Stimulated activated CD8-positive, alpha-beta memory T cell treated with anti-CD3 and anti-CD28 coated beads, Interleukin-12 subunit alpha, Interleukin-12 subunit beta, amount 100 ng/mL, for 1 hour (primary cell): ENCODE data around the gene LCNL1.

ENCODE experiments used
- DNase-seq: peaks from one replicate; pipeline ENCODE4 v3.0.0-alpha.2; 2020; ENCODE audit warnings: low read depth

The LCNL1 gene

DNA sequence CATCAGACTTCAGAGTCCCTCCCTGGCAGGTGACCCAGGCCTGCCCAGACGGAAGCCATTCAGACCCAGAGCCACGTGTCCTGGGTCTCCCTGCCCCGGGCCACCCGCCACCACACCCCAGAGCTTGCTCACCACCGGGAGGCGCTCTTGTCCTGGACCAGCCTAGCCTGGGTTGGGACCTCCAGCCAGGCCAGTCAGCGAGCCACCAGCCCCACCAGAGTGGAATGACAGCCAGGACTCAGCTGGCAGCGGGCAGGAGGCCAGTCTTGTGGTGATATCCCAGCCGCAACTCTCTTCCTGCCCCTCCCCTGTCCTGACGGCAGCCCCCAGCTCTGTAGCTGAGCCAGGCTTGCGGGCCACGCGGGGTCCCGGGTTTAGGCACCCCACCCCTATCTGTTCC, 7.1 kb upstream of the LCNL1 start:
- no peak for DNase-seq

DNA sequence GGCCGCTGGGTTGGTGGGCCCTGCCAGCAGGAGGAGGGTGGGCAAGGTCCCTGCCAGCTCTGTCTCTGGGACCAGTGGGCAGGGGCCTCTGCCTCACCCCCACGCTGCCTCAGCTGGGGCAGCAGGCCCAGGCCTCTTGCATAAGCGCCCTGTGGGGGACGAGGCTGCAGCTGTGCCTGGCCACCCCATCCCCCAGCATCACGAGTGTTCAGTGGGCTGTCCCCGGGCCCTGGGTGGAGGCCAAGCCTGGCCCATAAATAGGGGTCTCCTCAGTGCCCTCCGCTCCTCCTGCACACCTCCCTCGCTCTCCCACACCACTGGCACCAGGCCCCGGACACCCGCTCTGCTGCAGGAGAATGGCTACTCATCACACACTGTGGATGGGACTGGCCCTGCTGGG, 5.6 kb upstream of the LCNL1 start, which contains the start of gene PTGDS:
PTGDS (plus strand) TSS at position 282 of the 400 bp plus-strand sequence; CDS start at position 357, 75 bp downstream.
- no peak for DNase-seq

DNA sequence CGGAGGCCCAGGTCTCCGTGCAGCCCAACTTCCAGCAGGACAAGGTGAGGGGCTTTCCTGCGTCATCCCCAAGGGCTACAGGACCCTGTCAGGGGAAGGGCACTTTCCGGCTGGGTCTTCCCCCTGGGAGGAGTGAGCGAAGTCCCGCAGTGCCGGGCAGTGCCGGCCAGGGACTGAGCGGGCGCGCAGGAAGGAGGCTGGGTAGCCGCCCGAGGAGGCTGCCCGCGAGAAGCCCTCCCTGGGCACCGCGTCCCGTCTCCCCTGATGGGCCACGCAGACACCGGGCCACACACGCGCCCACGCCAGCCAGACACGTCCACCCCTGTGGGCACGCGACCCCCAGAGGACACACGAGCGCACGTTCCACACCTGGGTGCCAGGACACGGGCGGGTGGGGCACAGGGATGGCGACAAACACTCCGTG, 5.1 kb upstream of the LCNL1 start:
- no peak for DNase-seq

DNA sequence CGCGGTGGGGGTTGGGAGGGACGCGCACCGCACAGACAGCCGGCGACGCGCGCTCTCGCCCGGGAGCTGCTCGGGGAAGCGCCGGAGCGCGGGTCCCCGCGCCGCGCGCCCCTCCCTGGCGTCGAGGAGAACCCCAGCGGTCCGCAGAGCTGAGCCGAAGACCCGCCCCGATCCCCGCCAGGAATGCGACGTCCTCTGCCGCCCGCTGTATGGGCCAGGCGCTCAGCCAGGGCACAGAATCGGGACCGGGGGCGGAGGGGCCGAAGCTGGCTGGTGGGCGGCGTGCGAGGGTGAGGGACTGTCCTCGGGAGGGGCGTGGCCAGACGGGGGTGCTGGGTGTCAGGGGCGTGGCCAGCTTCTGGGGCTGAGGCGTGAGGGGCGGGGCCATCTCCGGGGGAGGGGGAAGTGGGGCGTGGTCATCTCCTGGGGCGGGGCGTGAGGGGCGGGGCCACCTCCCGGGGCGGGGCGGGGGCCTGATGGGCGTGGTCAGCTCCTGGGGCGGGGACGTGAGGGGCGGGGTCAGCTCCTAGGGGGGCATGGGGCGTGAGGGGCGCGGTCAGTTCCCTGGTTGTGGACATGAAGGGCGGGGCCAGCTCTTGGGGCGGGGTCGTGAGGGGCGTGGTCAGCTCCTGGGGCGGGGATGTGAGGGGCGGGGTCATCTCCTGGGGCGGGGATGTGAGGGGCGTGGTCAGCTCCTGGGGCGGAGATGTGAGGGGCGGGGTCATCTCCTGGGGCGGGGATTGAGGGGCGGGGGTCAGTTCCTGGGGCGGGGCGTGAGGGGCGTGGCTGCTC, 4.5 kb upstream of the LCNL1 start:
- DNase-seq = peak; percentile 51

DNA sequence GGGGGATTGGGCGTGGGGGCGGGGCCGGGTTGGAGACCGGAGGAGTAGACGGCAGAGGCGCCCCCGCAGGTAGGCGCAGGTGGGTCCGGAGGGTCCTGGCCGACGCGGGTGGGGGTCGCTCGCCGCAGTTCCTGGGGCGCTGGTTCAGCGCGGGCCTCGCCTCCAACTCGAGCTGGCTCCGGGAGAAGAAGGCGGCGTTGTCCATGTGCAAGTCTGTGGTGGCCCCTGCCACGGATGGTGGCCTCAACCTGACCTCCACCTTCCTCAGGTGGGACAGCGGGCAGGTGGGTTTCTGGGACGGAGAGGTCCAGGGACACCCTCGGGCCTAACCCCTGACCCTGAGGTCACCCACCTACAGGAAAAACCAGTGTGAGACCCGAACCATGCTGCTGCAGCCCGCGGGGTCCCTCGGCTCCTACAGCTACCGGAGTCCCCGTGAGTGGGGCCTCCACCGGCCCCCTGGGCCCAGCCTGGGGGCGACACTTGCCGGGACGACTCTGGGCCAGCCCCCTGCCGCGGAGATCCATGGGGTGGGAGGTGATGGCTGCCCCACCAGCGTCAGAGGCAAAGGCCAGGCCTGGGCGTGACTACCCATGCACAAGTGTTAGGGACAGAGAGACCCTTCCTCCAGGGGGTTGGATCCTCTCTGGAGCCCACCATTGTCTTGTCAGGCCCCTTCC, 3.8 kb upstream of the LCNL1 start:
- DNase-seq = no peak

DNA sequence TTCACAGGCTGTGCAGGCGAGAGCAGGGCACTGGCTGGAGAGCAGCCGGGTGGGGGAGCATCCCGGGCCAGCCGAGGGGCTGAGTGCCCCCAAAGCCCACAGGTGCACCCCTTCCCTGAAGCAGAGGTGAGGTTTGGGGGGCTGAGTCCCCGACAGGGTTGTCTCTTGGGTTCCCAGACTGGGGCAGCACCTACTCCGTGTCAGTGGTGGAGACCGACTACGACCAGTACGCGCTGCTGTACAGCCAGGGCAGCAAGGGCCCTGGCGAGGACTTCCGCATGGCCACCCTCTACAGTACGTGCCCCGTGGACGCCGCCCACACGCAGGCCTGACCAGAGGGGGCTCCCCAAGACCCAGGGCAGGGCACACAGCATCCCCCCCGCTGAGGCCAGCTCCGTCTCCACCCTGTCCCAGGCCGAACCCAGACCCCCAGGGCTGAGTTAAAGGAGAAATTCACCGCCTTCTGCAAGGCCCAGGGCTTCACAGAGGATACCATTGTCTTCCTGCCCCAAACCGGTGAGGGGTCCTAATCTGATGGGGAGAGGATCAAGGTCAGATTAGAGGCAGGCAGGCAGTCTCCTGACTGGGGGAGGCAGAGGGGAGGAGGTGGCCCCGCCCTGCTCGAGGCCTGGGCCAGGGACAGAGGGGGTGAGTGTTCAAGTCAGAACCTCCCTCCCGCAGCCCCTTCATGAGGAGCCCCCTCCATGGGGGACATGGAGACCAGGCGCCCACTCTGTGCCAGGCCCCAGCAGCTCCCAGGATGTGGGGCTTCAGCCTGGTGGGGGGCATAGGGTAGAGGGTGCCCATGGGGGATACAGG, 2.8 kb upstream of the LCNL1 start:
- no peak for DNase-seq

DNA sequence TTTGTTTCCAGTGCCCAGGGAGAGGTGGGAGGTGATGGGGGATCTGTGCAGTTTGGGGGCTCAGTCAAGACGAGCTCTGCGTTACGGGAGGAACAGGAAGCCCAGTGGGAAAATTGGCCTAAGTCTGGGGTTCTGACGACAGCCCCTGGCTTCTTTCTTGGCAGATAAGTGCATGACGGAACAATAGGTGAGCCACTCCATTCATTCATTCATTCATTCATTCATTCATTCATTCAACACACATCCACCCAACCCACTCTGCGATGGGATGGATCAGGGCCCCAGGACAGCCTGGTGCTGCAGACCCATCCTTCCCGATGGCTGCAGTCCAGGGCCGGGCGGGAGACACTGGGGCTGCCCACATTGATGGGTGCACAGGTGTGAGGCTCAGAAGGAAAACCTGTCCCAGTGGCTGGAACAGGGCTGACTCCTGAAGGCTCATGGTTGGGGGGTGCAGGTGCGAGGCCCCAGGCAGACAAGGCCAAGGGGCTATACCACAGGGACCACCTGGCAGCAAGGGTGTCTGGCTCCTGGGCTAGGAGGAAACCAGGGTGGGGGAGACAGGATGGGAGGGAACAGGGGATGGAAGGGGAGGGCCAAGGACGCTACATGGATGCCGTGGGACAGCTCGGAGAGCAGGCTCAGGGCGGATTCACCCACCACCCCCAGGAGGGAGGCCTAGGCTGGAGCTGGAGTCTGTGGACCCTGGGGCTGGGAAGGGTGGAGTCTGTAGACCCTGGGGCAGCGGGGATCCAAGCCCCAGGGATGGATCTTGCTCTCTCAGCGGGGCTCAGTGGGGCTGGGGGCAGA, 1.9 kb upstream of the LCNL1 start:
- no peak for DNase-seq

DNA sequence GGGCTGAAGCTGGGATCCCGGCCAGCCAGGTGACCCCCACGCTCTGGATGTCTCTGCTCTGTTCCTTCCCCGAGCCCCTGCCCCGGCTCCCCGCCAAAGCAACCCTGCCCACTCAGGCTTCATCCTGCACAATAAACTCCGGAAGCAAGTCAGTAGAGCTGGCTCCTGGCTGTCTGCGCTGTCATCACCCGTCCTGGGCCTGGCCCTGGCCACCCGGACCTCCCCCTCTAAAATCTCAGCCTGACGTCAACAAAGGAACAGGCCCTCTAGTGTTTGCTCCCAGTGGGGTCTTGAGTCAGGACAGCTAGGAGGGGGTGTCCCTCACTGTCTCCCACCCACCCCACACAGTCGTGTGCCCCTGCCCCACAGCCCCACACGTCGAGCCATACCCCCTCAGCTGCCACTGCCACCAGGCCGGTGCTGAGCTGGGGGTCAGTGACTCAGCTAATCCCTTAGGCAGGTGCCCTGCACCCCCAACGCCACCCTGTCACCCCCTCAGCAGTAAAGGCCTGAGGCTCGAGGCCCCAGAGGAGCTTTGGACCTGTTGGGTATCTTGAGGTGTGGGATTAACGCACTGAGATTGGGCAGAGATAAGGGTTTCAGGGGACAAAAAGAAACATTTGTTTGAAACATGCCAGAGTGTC, 1.1 kb upstream of the LCNL1 start:
- no peak for DNase-seq

DNA sequence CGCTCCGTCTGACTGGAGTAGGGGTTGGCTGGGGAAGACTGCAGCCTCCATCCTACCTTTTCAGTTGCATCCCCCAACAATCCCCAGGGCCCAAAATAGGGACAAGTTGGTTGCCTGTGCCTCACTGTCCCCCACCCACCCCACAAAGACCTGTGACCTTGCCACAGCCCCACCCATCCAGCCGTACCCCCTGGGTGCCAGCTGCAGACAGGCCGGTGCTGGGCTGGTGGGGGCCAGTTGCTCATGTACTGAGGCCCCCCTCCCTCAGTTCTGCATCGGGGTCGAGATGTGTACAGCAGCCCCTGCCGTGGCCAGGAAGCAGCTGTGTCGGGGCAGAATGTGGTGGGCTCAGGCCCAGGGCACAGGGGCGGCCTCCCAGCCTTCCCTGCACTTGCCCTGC, 374 bp downstream of the LCNL1 start:
- no peak for DNase-seq

DNA sequence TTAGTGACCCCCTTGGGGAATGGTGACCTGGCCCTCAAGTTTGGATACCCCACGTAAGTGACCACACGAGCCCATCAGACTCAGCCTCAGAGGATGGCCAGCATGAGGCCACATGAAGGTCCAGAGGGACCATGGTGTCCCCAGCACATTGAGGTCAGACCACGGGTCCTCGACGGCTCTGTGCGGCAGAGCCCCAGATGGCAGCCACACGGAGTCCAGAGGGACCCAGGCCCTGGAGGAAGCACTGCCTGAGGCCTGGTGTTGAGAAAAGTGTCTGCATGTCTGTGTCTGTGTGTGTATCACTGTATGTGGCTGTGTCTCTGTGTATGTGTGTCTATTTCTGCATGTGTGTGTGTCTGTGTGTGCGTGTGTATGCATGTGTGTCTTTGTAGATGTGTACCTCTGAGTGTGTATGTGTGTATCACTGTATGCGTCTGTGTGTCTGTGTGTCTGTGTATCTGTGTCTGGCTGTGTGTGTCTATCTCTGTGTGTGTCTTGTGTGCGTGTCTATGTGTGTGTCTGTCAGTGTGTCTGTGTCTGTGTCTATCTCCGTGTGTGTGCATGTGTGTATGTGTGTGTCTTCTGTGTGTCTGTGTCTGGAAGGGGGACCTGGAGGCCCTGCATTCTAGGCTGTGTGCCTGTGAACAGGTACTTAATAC, 992 bp downstream of the LCNL1 start:
- DNase-seq = no peak

DNA sequence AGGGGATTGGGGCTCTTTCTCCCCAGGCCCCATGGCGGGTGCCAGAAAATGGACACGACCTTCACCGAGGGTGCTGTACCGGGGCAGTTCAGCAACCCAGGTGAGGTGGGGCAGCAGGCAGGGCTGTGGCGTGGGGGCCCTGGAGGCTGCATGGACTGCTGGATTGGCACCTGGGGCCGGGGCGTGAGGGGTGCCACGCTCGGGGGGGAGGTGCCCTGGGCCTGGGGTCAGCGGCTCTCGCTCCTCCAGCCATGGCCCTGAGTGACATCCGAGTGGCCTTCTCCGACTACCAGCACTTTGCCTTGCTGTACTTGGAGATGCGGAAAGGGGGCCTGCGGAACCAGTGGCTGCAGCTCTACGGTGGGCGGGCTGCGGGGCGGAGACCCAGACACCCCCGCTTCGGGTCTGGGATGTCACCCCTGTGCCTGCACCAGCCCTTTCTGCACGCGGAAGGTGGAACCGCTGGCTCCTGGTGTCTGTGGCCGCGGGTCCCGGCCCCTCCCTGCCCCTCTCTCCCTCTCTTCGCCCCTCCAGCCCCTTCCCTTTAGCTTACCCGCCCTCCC, 1.8 kb downstream of the LCNL1 start:
- DNase-seq = no peak

DNA sequence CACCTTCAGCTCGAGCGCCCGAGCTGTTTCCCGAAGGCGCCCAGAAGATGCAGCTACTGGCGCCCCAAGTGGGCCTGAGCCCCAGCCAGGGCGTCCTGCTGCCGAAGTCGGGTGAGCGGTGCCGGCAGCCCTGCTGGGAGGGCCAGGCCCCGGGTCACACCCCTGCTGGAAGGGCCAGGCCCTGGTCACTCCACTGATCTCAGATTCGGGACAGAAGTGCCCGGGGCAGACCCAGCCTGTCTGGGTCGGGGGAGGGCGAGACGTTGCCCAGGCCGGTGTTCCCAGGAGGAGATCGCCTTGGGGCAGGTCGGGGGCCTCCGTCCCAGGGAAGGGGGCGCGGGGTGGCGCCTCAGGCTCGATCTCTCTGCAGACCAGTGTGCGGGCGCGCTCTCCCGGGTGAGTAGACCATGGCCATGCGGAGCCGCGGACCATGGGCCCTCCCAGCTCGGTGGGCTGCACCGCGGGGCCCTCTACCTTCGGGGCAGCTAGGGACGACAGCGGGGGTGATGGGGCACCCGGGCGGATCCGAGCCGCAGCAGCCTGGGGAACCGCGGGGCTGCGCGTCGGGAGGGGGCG, 2.3 kb downstream of the LCNL1 start:
- no peak for DNase-seq

DNA sequence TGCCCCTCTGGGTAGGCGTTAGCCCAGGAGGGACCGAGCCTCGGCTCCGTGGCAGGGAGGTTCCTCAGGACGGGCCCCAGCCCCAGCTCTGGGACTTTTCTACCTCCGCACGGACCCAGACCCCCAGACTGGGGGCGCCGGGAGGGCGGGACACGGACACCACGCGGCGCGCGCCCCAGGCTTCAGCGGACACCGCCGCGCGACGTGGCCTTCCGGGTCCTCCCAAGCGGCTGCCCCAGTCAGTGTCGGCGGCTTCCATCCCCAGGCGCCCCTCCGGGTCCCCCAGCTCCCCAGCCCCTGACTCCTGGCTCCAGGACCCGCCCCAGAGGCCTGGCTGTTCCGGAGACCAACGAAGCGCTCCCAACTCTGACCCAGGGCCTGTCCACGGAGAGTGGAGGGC, 3.1 kb downstream of the LCNL1 start:
- DNase-seq = no peak

DNA sequence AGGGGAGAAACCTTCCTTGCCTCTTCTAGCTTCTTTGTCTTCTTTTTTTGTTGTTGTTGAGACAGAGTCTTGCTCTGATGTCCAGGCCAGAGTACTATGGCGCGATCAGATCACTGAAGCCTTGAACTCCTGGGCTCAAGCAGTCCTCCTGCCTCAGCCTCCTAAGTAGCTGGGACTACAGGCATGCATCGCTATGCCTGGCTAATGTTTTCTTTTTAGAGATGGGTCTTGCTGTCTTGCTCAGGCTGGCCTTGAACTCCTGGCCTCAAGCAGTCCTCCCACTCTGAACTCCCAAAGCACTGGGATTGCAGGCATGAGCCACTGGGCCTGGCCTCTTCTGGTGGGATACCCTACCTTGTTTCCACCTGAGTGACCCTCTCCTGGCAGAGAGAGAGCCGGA, 6.1 kb downstream of the LCNL1 start:
- no peak for DNase-seq

DNA sequence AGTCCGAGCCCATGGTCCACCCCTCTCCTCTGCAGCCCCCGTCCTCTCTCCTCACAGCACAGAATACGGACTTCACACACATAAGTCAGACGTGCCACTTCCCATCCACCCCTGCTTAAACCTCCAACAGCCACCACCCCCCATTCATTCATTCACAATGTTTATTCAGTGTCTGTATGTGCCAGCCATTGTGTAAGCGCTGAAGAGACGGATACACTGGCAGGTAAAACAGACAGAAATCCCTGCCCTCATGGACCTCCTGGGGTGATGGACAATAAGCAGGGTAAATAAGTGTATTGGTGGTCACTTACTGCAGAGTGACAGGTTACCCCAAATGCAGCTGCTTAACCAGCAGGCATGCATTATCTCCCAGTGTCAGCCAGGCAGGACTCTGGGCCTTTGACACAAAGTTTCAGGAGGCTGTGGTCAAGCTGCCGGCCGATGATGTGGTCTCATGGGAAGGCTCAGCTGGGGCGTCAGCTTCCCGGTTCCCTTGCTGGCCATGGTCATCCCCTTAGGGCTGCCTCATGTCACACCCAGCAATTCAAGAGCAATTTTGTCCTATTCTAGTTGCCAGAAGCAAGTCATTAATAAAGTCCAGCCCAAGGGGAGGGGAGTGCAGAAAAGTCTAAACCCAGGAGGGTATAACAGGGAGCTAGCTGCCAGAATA, 7.6 kb downstream of the LCNL1 start:
- DNase-seq = no peak

DNA sequence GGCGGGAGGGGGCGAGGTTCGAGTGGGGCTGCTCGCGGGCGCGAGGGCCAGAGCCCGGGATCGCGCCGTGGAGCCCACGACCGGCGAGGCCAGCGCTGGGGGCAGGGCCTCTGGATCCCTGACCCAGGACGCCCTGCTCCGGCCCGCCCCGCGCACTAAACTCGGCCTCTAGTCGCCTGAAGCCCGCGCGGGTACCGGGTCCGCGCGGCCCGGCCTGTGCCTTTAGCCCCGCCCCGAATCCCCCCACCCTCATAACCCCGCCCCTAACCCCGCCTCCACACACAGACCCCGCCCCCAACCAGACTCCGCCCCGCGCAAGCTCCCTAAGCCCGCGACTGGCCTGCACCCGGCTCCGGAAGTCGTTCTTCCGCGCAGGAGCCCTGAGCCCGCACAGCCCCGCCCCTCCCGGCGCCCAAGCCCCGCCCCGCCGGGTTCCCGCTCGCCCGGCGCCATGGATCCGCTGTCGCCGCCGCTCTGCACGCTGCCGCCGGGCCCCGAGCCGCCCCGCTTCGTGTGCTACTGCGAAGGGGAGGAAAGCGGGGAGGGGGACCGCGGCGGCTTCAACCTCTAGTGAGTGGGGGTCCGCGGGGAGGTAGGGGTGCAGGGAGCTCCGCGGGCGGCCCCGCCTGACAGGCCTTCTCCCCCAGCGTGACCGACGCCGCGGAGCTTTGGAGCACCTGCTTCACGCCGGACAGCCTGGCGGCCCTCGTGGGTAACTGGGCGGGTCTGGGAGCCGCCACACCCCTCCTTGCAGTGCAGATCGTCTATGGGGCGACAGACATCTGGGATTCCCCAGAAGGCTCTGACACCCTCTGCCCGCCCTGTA, 9.4 kb downstream of the LCNL1 start, which contains the start of gene PAXX:
PAXX (plus strand) TSS at position 430 of the 826 bp plus-strand sequence; CDS start at position 452, 22 bp downstream.
- peak; percentile 88 for DNase-seq

DNA sequence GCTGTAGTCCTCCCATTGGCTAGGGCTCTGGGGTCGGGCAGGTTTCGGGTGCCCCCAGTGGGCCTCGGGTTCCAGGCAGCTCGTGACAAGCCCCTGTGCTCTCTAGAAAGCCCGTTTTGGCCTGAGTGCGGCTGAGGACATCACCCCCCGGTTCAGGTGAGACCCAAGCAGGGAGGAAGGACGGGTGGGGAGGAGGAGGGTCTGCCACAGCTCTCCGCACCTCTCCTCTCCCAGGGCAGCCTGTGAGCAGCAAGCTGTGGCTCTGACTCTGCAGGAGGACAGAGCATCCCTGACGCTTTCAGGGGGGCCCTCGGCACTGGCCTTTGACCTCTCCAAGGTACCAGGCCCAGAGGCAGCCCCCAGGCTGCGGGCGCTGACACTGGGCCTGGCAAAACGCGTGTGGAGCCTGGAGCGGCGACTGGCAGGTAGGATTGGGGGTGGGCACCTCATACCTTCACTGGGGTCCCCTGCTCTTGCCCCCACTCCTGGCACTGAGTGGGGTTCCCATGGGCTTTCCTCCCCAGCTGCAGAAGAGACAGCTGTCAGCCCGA, 10.1 kb downstream of the LCNL1 start:
- DNase-seq = no peak
